Astrocyte (in vitro differentiated cells and primary cell): ENCODE data around the gene IGF1R. TPM values are rescaled to one million over a fixed set of nuclear protein-coding genes. Genes with fewer than 3 reads are reported as not detected.

Source experiments
- DNase-seq: peaks from one replicate; pipeline ENCODE4 v3.0.0-alpha.2; 2010; ENCODE audit warnings: low read depth
- FAIRE-seq: peaks from 2 replicates; lab custom pipeline; 2011; peaks lifted over from hg19 to GRCh38; lab: Jason Lieb, UNC
- H2AFZ ChIP-seq: 2 replicates; pipeline ENCODE4 v1.6.0; 2012; ENCODE audit warnings: low read depth, low read length, inconsistent platforms
- H3K27ac ChIP-seq: 2 replicates; pipeline ENCODE4 v1.5.1; 2011; ENCODE audit warnings: low read depth, low read length, inconsistent platforms
- H3K27me3 ChIP-seq: 2 replicates; pipeline ENCODE4 v1.6.0; 2011; ENCODE audit warnings: low read length, inconsistent platforms; ENCODE audit not compliant: insufficient read depth
- H3K36me3 ChIP-seq: 2 replicates; pipeline ENCODE4 v1.5.1; 2011; ENCODE audit warnings: low read length, inconsistent platforms; ENCODE audit not compliant: insufficient read depth
- H3K4me1 ChIP-seq: 2 replicates; pipeline ENCODE4 v1.5.1; 2011; ENCODE audit warnings: low read length, inconsistent platforms; ENCODE audit not compliant: insufficient read depth
- H3K4me2 ChIP-seq: 2 replicates; pipeline ENCODE4 v1.6.0; 2012; ENCODE audit warnings: low read length, inconsistent platforms
- H3K4me3 ChIP-seq: 2 replicates; pipeline ENCODE4 v1.5.1; 2011; ENCODE audit warnings: low read depth, mild to moderate bottlenecking, low read length, inconsistent platforms; ENCODE audit not compliant: insufficient read depth
- H3K79me2 ChIP-seq: 2 replicates; pipeline ENCODE4 v1.6.0; 2012; ENCODE audit warnings: mild to moderate bottlenecking, low read length, inconsistent platforms; ENCODE audit not compliant: insufficient read depth
- H3K9ac ChIP-seq: 2 replicates; pipeline ENCODE4 v1.6.0; 2012; ENCODE audit warnings: mild to moderate bottlenecking, low read length, inconsistent platforms
- H3K9me3 ChIP-seq: 2 replicates; pipeline ENCODE4 v1.5.1; 2012; ENCODE audit warnings: low read depth, mild to moderate bottlenecking, low read length, inconsistent platforms; ENCODE audit not compliant: insufficient read depth
- H4K20me1 ChIP-seq: 2 replicates; pipeline ENCODE4 v1.6.0; 2012; ENCODE audit warnings: low read length, inconsistent platforms; ENCODE audit not compliant: insufficient read depth
- H3K27ac Mint-ChIP-seq: one replicate; pipeline ENCODE4 v1.8.0; 2021; ENCODE audit warnings: mild to moderate bottlenecking, mixed read lengths; ENCODE audit not compliant: unreplicated experiment
- H3K27me3 Mint-ChIP-seq: one replicate; pipeline ENCODE4 v1.8.0; 2021; ENCODE audit warnings: low read depth, mixed read lengths; ENCODE audit not compliant: unreplicated experiment
- H3K36me3 Mint-ChIP-seq: one replicate; pipeline ENCODE4 v1.8.0; 2021; ENCODE audit warnings: low read depth, mixed read lengths; ENCODE audit not compliant: unreplicated experiment
- H3K4me1 Mint-ChIP-seq: one replicate; pipeline ENCODE4 v1.8.0; 2021; ENCODE audit warnings: low read depth, mixed read lengths; ENCODE audit not compliant: unreplicated experiment
- H3K4me3 Mint-ChIP-seq: one replicate; pipeline ENCODE4 v1.8.0; 2021; ENCODE audit warnings: mild to moderate bottlenecking, moderate library complexity, mixed read lengths; ENCODE audit not compliant: unreplicated experiment
- H3K9me3 Mint-ChIP-seq: one replicate; pipeline ENCODE4 v1.8.0; 2021; ENCODE audit warnings: mild to moderate bottlenecking, mixed read lengths; ENCODE audit not compliant: unreplicated experiment
- CTCF ChIP-seq: IDR thresholded peaks from 2 replicates; pipeline ENCODE4 v1.5.1; 2011; ENCODE audit warnings: low read depth, mild to moderate bottlenecking, inconsistent platforms, low read length, moderate library complexity; ENCODE audit not compliant: insufficient read depth
- EZH2 ChIP-seq: IDR thresholded peaks from 2 replicates; pipeline ENCODE4 v1.6.1; 2012; ENCODE audit warnings: mild to moderate bottlenecking, low read length, inconsistent platforms; ENCODE audit not compliant: insufficient read depth
- total RNA-seq: library from RNA; stranded (reverse); gene quantifications from 2 replicates; pipeline ENCODE4 v1.2.1, GENCODE V29; 2021

The IGF1R gene
- total RNA-seq, 1 donor from 2014 or later = 270 TPM

DNA sequence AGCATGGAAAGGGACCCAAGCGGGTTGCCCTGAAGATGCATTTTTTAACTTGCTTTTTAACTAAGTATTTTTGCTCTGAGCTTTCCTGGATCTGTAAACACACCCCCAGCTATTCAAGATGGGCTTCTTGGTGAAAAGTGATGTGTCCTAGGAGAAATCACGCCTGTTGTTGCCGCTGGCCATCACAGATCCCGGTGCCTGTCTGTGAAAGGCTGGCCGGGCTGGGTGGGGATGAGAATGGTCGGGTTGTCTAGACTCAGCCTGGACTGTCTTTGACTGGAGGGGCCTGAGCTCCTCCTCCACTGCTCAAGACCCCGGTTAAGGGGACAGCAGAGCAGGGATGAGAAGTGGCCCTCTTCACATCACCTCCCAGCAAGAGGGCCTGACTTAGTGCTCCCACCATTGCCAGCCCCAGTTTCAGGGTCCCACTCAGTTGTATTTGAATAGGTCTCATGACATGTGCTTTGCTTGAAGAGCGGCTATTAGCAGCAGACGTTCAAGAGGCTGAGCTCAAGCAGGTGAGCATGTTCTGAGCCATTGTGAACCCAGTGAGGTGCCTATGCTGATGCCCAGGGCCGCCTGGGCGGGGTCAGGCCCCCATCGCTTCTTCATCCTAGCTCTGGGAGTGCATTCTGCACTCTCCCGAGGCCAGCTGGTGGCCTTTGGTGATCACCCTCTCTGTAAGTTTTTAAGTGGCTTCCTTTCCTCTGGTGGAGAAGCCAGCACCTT is 79.9 kb downstream of the IGF1R start:
- H3K4me3 Mint-ChIP-seq = peak overlapping the region; percentile 54
- Histone ChIP-seq H3K27me3 (no peaks in the 10 kb centered on the region), H3K36me3 (no peaks in the 10 kb centered on the region), H3K9me3 (no peaks in the 10 kb centered on the region), H3K4me2 (peak overlapping the region; percentile 85), H2AFZ (no peak overlapping the region), H4K20me1 (peaks cover 47% of the 10 kb centered on the region), H3K4me3 (no peak overlapping the region), H3K4me1 (peaks cover 34% of the 10 kb centered on the region), H3K9ac (peak overlapping the region; percentile 82), H3K27ac (peak overlapping the region; percentile 99), H3K79me2 (peaks cover 85% of the 10 kb centered on the region)
- peaks cover 9% of the 10 kb centered on the region for H3K36me3 Mint-ChIP-seq
- no peaks in the 10 kb centered on the region for H3K9me3 Mint-ChIP-seq
- FAIRE-seq (no peak), DNase-seq (no peak)
- H3K27me3 Mint-ChIP-seq = no peaks in the 10 kb centered on the region
- H3K4me1 Mint-ChIP-seq = peaks cover 43% of the 10 kb centered on the region
- TF ChIP-seq CTCF (no peak), EZH2 (no peak)
- peak overlapping the region; percentile 100 for H3K27ac Mint-ChIP-seq

DNA sequence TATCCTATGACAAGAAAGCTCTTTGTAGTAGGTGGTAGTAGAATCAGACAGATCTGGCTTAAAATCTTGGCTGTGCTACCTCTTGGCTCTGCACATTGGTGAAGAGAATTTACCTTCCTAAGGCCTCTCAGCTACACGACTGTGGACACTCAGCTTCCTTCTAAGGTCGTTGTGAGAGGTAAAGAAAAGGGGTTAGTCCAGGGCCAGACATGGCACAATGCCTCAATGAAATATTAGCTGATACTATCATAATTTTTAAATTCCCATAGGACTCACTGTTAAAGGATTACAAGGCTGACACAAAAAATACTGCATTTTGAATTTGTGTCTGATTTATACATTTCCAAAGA is 80.4 kb downstream of the IGF1R start:
- H3K36me3 ChIP-seq = no peaks in the 10 kb centered on the region
- H3K36me3 Mint-ChIP-seq = peaks cover 14% of the 10 kb centered on the region
- H3K9me3 Mint-ChIP-seq = no peaks in the 10 kb centered on the region
- H3K27me3 ChIP-seq = no peaks in the 10 kb centered on the region
- H3K27ac Mint-ChIP-seq = peak overlapping the region; percentile 100
- H3K4me1 Mint-ChIP-seq = peaks cover 43% of the 10 kb centered on the region
- no peak overlapping the region for H2AFZ ChIP-seq
- H3K4me1 ChIP-seq = peaks cover 33% of the 10 kb centered on the region
- no peaks in the 10 kb centered on the region for H3K27me3 Mint-ChIP-seq
- TF ChIP-seq CTCF (no peak), EZH2 (no peak)
- H3K79me2 ChIP-seq = peaks cover 85% of the 10 kb centered on the region
- no peak overlapping the region for H3K4me3 ChIP-seq
- H3K9me3 ChIP-seq = no peaks in the 10 kb centered on the region
- DNase-seq (no peak), FAIRE-seq (no peak)
- peak overlapping the region; percentile 99 for H3K27ac ChIP-seq
- H4K20me1 ChIP-seq = peaks cover 46% of the 10 kb centered on the region
- peak overlapping the region; percentile 85 for H3K4me2 ChIP-seq
- peak overlapping the region; percentile 54 for H3K4me3 Mint-ChIP-seq
- H3K9ac ChIP-seq = peak overlapping the region; percentile 82

GRCh38 chr15:98729446-98730042 is 81.2 kb downstream of the IGF1R start:
- H3K27ac Mint-ChIP-seq = peak overlapping the region; percentile 100
- no peak overlapping the region for H3K4me3 ChIP-seq
- peaks cover 45% of the 10 kb centered on the region for H4K20me1 ChIP-seq
- peak overlapping the region; percentile 42 for H3K4me3 Mint-ChIP-seq
- peak overlapping the region; percentile 99 for H3K27ac ChIP-seq
- H3K9me3 Mint-ChIP-seq = no peaks in the 10 kb centered on the region
- peaks cover 85% of the 10 kb centered on the region for H3K79me2 ChIP-seq
- no peaks in the 10 kb centered on the region for H3K9me3 ChIP-seq
- TF ChIP-seq EZH2 (no peak), CTCF (no peak)
- H3K4me2 ChIP-seq = peak overlapping the region; percentile 85
- H3K9ac ChIP-seq = peak overlapping the region; percentile 12
- peaks cover 41% of the 10 kb centered on the region for H3K4me1 Mint-ChIP-seq
- H3K36me3 ChIP-seq = no peaks in the 10 kb centered on the region
- peaks cover 33% of the 10 kb centered on the region for H3K4me1 ChIP-seq
- peaks cover 17% of the 10 kb centered on the region for H3K36me3 Mint-ChIP-seq
- H2AFZ ChIP-seq = no peak overlapping the region
- H3K27me3 Mint-ChIP-seq = no peaks in the 10 kb centered on the region
- H3K27me3 ChIP-seq = no peaks in the 10 kb centered on the region
- FAIRE-seq (no peak), DNase-seq (no peak)
